HG03521 (cell line): ENCODE measurements around the gene FHL1.

ENCODE experiments used
- ATAC-seq: cut with Tn5 transposase; IDR thresholded peaks from one replicate; pipeline ENCODE4 v1.9.1; 2021; ENCODE audit warnings: mild to moderate bottlenecking, moderate library complexity; ENCODE audit not compliant: unreplicated experiment

Gene FHL1

DNA sequence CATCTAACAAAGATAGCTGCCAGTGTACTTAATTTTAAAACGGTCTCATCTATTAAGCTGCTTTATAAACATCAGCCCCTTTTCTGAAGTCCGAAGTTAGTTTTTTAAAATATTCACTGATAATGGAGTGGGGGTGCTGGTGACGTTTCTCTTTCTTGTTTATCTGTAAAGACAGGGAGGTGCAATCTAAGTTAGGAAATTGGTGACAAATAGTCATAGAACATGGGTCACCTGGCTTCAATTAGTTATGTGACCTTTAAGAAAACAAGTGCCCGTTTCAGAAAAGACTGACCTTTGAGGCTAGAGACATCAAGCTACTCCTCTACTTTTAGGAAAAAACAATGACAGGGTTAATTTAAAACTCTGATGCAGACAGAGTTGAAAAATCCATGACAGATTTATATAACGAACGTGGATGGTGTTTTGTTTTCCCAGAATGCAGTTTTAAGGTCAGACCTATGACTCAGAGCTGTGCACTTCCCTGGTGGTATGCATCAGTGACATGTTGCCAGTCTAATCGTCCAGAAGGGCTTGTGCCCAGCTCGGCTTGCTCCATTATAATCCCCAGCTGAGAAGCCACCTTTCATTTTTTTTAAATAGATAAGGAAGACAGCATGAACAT is 38.2 kb downstream of the FHL1 start:
- ATAC-seq, result no peak

DNA sequence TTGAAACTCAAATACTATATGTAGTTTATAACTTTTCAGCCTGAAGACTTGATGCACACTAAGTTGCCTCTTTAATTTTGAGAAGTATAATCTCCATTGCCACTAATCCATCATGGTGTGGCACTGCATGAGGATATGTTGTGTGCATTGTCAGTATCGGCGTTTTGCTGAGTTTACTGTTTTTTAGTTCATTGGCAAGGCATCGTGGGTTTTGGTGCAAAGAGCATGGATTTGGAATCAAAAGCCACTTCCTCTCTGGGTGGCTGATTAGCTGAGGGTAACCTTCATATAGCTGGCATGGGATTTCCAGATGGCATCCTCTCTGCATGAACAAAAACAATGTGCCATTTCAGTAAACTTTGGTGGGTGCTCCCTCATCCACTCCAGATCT is 38.7 kb downstream of the FHL1 start:
- no peak for ATAC-seq

DNA sequence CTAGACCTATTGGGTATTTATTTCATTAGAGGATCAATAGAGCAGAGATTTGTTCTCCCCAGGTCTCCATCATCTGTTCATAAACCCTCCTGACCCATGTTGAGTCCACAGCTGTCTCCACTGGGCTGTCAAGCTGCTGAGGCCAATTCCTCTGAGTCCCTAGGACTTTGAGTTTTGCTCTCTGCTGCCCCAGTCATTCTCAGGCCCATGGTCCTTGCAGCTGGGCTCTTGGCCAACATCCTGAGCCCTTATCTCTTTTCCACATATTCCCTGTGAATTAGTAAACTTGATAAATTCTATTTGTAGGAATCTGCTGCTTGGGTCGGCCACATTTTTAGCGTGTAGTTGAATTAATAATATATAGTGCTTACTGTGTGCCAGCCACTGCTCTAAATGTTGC is 41.9 kb downstream of the FHL1 start:
- no peak for ATAC-seq

DNA sequence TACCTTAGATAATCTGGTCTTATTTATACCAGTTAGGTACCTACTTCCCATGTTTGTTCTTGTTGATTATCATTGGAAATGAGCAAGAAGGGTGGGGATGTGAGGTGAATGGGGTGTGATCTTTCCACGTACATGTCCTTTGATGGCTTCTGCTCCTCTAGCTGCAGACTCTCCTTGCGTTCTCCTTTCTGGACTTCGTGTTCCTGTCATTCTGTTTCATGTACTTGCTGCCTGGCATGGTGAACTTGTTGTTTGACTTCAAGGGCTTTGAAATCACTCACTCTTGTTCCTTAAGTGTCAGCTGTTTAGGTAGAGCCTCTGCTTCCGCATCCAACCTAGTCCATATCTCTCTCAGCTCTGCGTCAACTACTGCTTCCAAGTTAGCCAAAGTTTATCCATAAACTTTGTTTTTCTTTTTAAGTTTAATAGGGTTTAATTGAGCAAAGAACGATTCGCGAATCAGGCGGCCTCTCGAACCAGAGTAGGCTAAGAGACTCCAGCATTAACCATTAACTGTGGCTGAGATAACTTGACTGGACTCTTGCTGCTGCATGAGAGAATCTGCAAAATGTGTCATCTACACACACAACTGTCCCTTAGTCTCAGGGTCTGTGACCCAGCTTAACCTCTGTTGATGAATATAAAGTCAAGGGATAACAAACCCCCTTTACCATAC is 42.8 kb downstream of the FHL1 start:
- no peak for ATAC-seq

DNA sequence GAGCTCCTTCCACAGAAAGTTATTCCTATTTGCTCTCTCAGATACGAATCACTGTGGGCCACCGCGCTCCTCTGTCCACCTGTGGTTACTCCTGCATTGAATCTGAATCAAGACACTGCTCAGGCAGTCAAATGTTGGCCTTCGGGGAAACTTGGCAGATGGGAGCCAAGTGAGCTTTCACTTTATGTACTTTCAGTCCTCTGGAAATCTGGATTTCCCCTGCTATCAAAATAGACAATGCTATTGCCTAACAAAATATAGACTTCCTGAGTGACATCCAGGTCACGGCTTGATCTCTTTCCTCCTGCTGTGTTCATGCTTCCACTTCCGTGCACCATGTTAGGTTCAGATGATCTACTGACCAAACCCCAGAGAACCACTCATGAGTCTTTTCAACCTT is 43.8 kb downstream of the FHL1 start:
- ATAC-seq, result no peak

DNA sequence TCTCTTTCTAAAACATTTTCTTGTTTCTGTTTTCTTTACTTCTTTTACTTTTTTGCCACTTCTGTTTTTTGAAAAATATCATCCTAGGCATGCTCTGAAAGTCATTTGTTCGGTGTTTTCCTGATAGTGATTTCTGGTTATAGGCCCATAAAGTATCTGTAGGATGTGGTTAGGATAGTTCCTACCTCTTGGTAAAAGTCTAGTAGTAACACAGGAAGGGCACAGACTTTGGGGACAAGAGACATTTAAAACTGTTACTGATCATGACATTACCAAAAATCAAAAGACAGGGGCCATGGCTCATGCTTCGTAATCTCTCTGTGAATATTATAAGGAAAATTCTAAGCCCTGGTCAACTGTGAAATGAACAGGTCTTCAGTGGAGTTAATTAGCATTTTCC is 44.8 kb downstream of the FHL1 start:
- ATAC-seq, result no peak

DNA sequence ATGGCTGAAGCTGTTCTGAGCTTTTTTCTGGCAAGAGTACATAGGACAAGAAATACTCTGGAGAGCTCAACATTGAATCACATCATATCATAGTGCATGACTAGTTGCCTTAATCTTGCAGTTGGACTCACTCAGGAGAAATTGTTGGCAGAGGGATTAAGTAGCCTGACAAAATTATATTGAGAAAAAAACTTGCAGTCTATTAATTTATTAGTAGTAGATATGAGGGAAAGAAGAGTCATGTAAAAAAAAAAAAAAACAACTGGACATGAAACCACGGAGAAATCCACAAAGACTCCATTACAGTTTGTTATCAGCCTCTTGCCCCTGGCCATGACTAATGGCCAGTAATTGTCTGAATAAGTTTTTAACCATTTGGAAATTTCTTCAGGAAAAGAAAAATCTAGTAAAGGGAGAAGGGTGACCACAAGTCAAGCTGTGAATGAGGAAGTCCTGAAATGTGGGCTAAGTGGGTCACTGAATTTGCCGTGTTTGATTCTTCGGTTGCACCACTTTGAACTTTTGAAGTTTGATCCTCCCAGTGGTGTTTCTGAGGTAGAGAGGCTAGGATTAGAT is 45.6 kb downstream of the FHL1 start:
- ATAC-seq, result no peak

GRCh38 chrX:136193771-136194170 is 46.4 kb downstream of the FHL1 start:
- ATAC-seq, result no peak

- ATAC-seq, result no peak
These were observed 47.2 kb downstream of the FHL1 start for GRCh38 chrX:136194536-136194935.

GRCh38 chrX:136195247-136195646 is 47.9 kb downstream of the FHL1 start:
- no peak for ATAC-seq

- no peak for ATAC-seq
These were observed 49.4 kb downstream of the FHL1 start for GRCh38 chrX:136196691-136197155.

DNA sequence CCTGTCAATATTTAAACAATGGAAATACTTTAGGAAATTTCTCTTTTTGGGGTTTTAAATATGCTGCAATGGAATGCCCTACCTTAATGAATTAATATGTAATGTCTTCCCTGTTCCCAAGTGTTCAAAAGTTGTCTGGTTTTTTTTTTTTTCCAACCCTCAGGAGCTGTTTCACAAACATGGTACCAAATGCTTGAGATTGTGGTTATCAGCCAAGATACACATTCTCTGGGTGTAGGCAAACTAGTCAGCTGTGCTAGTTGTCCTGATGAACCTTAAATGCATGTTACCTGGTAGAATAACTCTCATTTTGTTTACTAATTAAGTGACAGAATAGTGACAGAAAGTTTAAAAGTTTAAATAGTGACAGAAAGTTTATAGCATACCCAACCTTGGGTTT is 50.7 kb downstream of the FHL1 start:
- no peak for ATAC-seq

DNA sequence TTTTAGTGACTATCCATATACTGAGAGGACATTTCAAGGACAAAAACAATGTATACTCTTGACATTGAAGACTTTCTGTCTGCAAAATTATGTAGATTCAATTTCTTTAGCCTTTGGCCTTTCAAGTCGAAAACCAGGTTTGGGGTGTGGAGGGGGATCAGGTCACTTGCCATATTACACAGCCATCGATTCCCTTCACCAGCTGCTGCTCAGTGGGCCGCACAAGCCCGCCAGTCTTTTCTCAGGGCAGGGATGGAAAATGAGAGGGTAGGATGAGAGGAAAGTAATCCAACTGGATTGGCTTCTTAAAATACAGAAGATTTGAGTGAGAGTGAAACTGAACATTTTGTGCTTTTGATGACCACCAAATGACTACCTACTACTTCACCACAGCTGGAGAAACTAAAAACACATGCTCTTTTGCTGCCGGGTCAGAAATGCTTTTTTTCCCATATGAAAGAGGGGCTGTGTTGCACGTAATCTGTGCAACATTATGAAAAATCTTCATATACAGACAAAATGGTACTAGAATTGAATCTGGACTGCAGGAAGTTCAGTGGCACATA is 51.4 kb downstream of the FHL1 start:
- ATAC-seq, result no peak

DNA sequence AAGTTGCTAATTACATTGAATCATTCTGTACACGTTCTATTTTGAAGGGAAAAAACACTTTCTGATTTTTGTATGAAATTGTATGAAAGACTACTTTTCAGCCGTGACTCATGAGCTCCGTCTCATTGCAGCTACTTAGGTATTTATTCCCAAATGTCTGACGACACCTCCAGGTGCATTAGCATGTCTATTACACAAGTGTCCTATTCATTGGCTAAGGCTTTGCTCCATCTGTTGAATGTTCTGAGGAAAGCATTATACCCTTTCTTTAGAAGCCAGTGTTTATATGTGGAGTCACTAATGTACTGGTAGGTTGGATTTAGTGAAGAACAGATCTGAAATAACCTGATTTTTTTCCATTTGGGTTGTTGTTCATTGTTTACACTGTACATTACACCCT is 52.0 kb downstream of the FHL1 start:
- no peak for ATAC-seq

- ATAC-seq, result no peak
These were observed 53.1 kb downstream of the FHL1 start for GRCh38 chrX:136200466-136200865.

GRCh38 chrX:136201601-136202000 is 54.3 kb downstream of the FHL1 start:
- no peak for ATAC-seq

DNA sequence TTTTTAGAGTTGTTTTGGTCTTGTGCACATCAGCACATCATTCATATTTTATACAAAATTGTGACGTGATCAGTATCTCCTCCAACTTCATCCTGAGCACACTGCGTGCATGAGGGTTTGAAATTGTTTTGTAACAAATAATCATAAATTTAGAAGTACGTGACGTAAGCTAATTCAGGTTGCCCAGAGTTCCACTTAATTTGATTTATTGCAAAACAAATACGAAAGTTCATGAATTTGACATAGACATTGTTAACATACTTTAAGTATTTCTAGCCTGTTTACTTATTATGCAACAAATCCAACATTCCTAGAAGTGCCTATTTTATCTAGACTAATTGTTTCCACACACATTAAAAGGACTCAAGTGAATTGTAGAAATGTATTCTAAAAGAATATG is 55.6 kb downstream of the FHL1 start:
- no peak for ATAC-seq

DNA sequence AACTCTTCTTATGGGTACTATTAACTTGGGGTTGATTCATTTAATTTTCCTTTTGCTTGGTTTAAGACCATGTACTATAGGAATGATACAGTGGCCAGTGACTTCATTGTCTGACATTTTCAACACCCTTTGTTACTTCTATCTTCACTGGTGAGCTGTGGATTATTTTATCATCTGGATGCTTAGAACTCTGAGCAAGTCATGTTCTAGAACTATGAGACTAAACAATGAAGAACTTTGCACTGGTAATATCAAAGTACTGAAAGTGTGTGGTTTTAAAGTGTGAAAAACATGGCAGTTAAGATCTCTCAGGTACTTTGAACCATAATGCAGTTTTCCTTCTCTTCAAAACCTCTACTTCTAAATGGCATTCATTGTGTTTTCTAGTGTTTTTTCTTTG is 56.1 kb downstream of the FHL1 start:
- ATAC-seq, result no peak

- no peak for ATAC-seq
These were observed 56.6 kb downstream of the FHL1 start for GRCh38 chrX:136203951-136204350.

DNA sequence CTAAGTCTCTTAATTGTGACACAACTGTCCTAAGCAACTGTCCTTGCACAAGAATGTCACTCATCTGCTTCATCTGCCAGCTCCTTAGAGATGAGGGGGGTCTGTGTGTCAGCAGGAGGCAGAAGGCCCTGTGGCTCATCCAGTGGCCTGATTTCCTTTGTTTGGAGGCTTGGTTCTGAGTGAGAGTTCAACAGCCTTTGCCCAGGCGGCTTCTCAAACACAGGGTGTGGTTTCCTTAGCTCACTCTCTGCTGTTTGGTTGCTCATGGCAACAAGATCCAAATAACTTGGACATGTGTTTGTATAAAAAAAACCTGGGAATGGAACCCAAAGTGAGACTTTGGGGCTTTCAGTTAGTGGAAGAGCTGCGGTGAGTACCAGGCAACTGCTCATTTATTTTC is 57.2 kb downstream of the FHL1 start:
- no peak for ATAC-seq

GRCh38 chrX:136205882-136206380 is 58.6 kb downstream of the FHL1 start:
- no peak for ATAC-seq

DNA sequence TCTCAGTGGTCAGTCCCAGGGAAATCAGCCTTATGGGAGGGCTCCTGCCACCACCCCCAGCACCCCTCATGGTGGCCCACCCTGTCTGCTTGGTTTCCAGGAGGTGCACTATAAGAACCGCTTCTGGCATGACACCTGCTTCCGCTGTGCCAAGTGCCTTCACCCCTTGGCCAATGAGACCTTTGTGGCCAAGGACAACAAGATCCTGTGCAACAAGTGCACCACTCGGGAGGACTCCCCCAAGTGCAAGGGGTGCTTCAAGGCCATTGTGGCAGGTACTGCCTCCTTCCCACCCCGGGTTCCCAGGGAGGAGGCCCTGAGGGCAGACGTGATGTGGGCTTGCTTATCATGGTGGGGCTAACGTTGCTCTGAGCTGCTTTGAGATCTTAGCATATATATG is 59.6 kb downstream of the FHL1 start:
- no peak for ATAC-seq
